Gastroesophageal sphincter (tissue), 3 donors: Measurements from ENCODE around the gene DPYD.

Experiments used
- CTCF ChIP-seq, 4 experiments: fragments of 200-600 bp in 2 of 4; fragments of 450-650 bp in 2 of 4; sonication (generic) in 1 of 4; IDR thresholded peaks; one replicate each; pipeline ENCODE4 v1.5.1; 2017 to 2019; ENCODE audit warnings: antibody characterized with exemption in 4 of 4, mild to moderate bottlenecking in 2 of 4, moderate library complexity in 2 of 4
- EP300 ChIP-seq: sonication (generic); formaldehyde crosslinking; IDR thresholded peaks from one replicate; pipeline ENCODE4 v1.6.1; 2017; ENCODE audit warnings: antibody characterized with exemption, mild to moderate bottlenecking
- POLR2A ChIP-seq, 2 donors: fragments of 450-650 bp; IDR thresholded peaks; one replicate each; pipeline ENCODE4 v1.6.1; 2017; ENCODE audit warnings: antibody characterized with exemption in 2 of 2, mild to moderate bottlenecking in 2 of 2, moderate library complexity in 1 of 2
- POLR2AphosphoS5 ChIP-seq: sonication (generic); formaldehyde crosslinking; IDR thresholded peaks from one replicate; pipeline ENCODE4 v1.6.1; 2017; ENCODE audit warnings: antibody characterized with exemption

DNA sequence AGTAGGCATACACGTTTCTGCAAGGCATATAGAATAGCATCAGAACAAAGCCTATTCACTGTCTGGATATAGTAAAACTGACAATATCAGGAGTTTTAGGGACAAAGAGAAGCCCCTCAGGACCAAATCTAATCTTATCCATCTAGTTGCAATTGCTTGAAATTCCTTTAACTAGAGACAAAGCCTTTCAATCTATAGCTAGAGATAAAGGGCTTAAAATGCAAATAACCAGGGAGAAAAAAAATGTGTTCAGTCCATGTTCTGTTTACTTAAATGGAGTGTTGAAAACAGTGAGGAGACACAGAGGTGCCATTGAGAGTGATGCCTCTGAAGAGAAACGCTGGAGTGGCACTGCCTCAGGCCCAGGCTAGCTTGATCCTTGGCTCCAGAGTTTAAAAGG is 286.1 kb downstream of the DPYD start:
- TF ChIP-seq POLR2A (IDR thresholded peaks at IDR 0.05) (no peak), CTCF (IDR thresholded peaks at IDR 0.05) (no peak), EP300 (no peak), POLR2AphosphoS5 (no peak)
